Measurements from ENCODE around the gene GPR161. TPM values are rescaled to one million over a fixed set of nuclear protein-coding genes. Genes with fewer than 3 reads are reported as not detected.

The GPR161 gene
- total and polyA plus RNA-seq, 2 of the 13 experiments (the other 11 are each of a cell fraction or from before 2014, with no cell fraction given) = 0.13 to 0.35 TPM

GRCh38 chr1:168178638-168179437 lies 42.1 kb upstream of the GPR161 start, which contains the start of gene TIPRL (continued):
- TF ChIP-seq NR2F6 (IDR thresholded peaks at IDR 0.05) = 0 out of 2 replicates have a peak, but pooled peaks have one; percentile 27
- no peak for TF ChIP-seq NR2F6 (CRISPR knock-in tag; IDR thresholded peaks at IDR 0.05)
- TF ChIP-seq ASH2L (IDR thresholded peaks at IDR 0.05; ENCODE audit: insufficient read length, low read depth, low read length) = peak; percentile 75
- no peak; the same call in 1 of the 2 replicates for TF ChIP-seq ZNF274 (CRISPR knock-in tag; IDR thresholded peaks at IDR 0.05)
- TF ChIP-seq SAFB2 (CRISPR knock-in tag; IDR thresholded peaks at IDR 0.05; ENCODE audit: borderline replicate concordance, low read depth) = no peak
- 0 out of 2 replicates have a peak, but pooled peaks have one; percentile 60 for TF ChIP-seq HOXA5 (CRISPR knock-in tag; IDR thresholded peaks at IDR 0.05)
- TF ChIP-seq MXI1 (IDR thresholded peaks at IDR 0.05; ENCODE audit: borderline replicate concordance, low read depth, low read length) = peak; percentile 65; the same call in 1 of the 3 replicates
- TF ChIP-seq, protein P1, sequence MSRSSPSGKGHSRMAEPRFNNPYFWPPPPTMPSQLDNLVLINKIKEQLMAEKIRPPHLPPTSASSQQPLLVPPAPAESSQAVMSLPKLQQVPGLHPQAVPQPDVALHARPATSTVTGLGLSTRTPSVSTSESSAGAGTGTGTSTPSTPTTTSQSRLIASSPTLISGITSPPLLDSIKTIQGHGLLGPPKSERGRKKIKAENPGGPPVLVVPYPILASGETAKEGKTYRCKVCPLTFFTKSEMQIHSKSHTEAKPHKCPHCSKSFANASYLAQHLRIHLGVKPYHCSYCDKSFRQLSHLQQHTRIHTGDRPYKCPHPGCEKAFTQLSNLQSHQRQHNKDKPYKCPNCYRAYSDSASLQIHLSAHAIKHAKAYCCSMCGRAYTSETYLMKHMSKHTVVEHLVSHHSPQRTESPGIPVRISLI (CRISPR knock-in tag; IDR thresholded peaks at IDR 0.05; ENCODE audit: borderline replicate concordance) = peak; percentile 30; the same call in 1 of the 2 replicates
- TF ChIP-seq ZFP41 (CRISPR knock-in tag; IDR thresholded peaks at IDR 0.05; ENCODE audit: borderline replicate concordance) = no peak
- TF ChIP-seq TEAD3 (CRISPR knock-in tag; optimal IDR thresholded peaks at IDR 0.05; ENCODE audit: borderline replicate concordance) = peak; percentile 69
- TF ChIP-seq ETV5 (CRISPR knock-in tag; IDR thresholded peaks at IDR 0.05; ENCODE audit: borderline replicate concordance) = peak; percentile 56; the same call in 1 of the 2 replicates
- TF ChIP-seq KDM3A (CRISPR knock-in tag; IDR thresholded peaks at IDR 0.05; ENCODE audit: low read depth) = peak; percentile 43; the same call in 1 of the 2 replicates
- TF ChIP-seq MBNL3 (CRISPR knock-in tag; conservative IDR thresholded peaks at IDR 0.05) = no peak
- TF ChIP-seq ZNF326 (CRISPR knock-in tag; IDR thresholded peaks at IDR 0.05; ENCODE audit: borderline replicate concordance) = no peak
- TF ChIP-seq ZKSCAN1 (IDR thresholded peaks at IDR 0.05; ENCODE audit: low read length) = no peak
- no peak for TF ChIP-seq MLLT10 (CRISPR knock-in tag; IDR thresholded peaks at IDR 0.05)
- TF ChIP-seq TOE1 (CRISPR knock-in tag; IDR thresholded peaks at IDR 0.05) = no peak
- TF ChIP-seq ISX (CRISPR knock-in tag; conservative IDR thresholded peaks at IDR 0.05) = no peak
- no peak for TF ChIP-seq ZNF761 (CRISPR knock-in tag; conservative IDR thresholded peaks at IDR 0.05)
- TF ChIP-seq HOMEZ (CRISPR knock-in tag; IDR thresholded peaks at IDR 0.05; ENCODE audit: low read depth) = peak; percentile 96
- TF ChIP-seq LCORL (IDR thresholded peaks at IDR 0.05) = no peak
- TF ChIP-seq LCORL (CRISPR knock-in tag; IDR thresholded peaks at IDR 0.05) = peak; percentile 66
- no peak for TF ChIP-seq CBX2 (IDR thresholded peaks at IDR 0.05; ENCODE audit: low read depth, low read length)
- no peak; the same call in 1 of the 2 replicates for TF ChIP-seq CBX2 (CRISPR knock-in tag; IDR thresholded peaks at IDR 0.05; ENCODE audit: low read depth)
- no peak for TF ChIP-seq TCF7 (IDR thresholded peaks at IDR 0.05; ENCODE audit: low read depth)
- TF ChIP-seq SIX1 (CRISPR knock-in tag; IDR thresholded peaks at IDR 0.05; ENCODE audit: borderline replicate concordance) = no peak
- peak; percentile 76 for TF ChIP-seq ARID2 (CRISPR knock-in tag; IDR thresholded peaks at IDR 0.05; ENCODE audit: borderline replicate concordance)
- peak; percentile 64; the same call in 1 of the 2 replicates for TF ChIP-seq SMAD1 (CRISPR knock-in tag; IDR thresholded peaks at IDR 0.05; ENCODE audit: borderline replicate concordance, low read depth)
- TF ChIP-seq IKZF1 (IDR thresholded peaks at IDR 0.05) = no peak
- 0 out of 2 replicates have a peak, but pooled peaks have one; percentile 29 for TF ChIP-seq TOPORS (CRISPR knock-in tag; IDR thresholded peaks at IDR 0.05)
